ENCODE data around the gene CD74. TPM values are rescaled to one million over a fixed set of nuclear protein-coding genes. Genes with fewer than 3 reads are reported as not detected.

CD74 gene
- total and polyA plus RNA-seq, 2 of the 8 experiments (the other 6 are each of a cell fraction or from before 2014, with no cell fraction given), result 45.9 to 61.0 TPM

DNA sequence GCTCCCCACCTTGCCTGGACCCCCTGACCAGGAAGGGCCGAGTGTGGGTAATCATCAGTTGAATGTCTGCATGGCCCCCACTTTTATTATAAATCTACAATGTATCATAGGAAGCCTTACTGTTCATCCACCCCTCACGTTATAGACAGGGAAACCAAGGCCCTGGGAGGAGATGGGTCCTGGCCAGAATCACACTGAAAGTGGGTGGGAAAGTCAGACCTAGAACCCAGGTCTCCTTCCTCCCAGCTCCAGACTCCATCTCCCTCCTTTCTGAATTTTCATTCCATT is 17.1 kb downstream of the CD74 start:
- H3K4me1 ChIP-seq (replicated peaks in 1 of 4; ENCODE audit: control insufficient read depth in 3 of 4, insufficient read depth in 4 of 4, low read length in 3 of 4), result no peaks in the 10 kb centered on the region
- FAIRE-seq (no peak), DNase-seq (ENCODE audit: low read depth in 1 of 2, low spot score in 2 of 2) (no peak)
- H4K8ac ChIP-seq (ENCODE audit: extremely low read depth, insufficient read depth, low read length), result no peak overlapping the region
- H3K4ac ChIP-seq (replicated peaks; ENCODE audit: insufficient read length, low read depth, low read length), result no peak overlapping the region
- H3K27ac ChIP-seq (ENCODE audit: low read depth, low read length), result no peak overlapping the region
- ChIA-PET CTCF (ENCODE audit: partially characterized antibody) (interaction anchor here (0.6 to 16.9 kb wide), 10 partner anchors 10 to 170 kb away, joined by 3 to 274 read pairs (median 4); no protein-coding TSS in a partner anchor), POLR2A (ENCODE audit: partially characterized antibody) (interaction anchor here (5.5 to 19.1 kb wide), 2 partner anchors 10 to 23 kb away, joined by 31 to 455 read pairs; partner anchors contain the start of gene TCOF1)
- no peak overlapping the region for H4K5ac ChIP-seq (ENCODE audit: insufficient read length, low read depth, low read length)
- H2BK5ac ChIP-seq (ENCODE audit: low read depth, low read length), result no peak overlapping the region
- no peak overlapping the region for H3K14ac ChIP-seq (ENCODE audit: insufficient read length)
- H3K9ac ChIP-seq (replicated peaks in 1 of 4; ENCODE audit: extremely low read depth in 1 of 4, low read depth in 3 of 4, low read length in 3 of 4), result no peak overlapping the region
- no peak overlapping the region for H3K4me2 ChIP-seq (ENCODE audit: insufficient read depth in 1 of 2, low read depth in 2 of 2, low read length in 2 of 2)
- H3K4me3 ChIP-seq (ENCODE audit: extremely low read depth in 1 of 4, insufficient read depth in 2 of 4, low read depth in 3 of 4, low read length in 4 of 4), result no peak overlapping the region
- H3K56ac ChIP-seq (replicated peaks; ENCODE audit: insufficient read length, low read depth, low read length), result no peak overlapping the region
- no peaks in the 10 kb centered on the region for H3K9me3 ChIP-seq (ENCODE audit: insufficient read depth in 2 of 2, low read depth in 1 of 2, low read length in 1 of 2)
- no peaks in the 10 kb centered on the region for H3K79me1 ChIP-seq (ENCODE audit: low read depth, low read length)
- H4K91ac ChIP-seq (replicated peaks; ENCODE audit: insufficient read length, low read length), result no peak overlapping the region
- H3K27me3 ChIP-seq (replicated peaks in 1 of 4; ENCODE audit: control insufficient read depth in 3 of 4, extremely low read depth in 1 of 4, insufficient read depth in 3 of 4, low read length in 3 of 4), result no peaks in the 10 kb centered on the region
- 100% methylated on average over 2 of the region's 2 CpGs; no CpG with 5 or more reads in 1 of the 2 experiments for WGBS, 2 experiments (ENCODE audit: extremely low coverage in 1 of 2, insufficient coverage in 1 of 2, insufficient read length in 1 of 2, insufficient replicate concordance in 2 of 2, low coverage in 1 of 2, low lambda C conversion rate in 2 of 2, missing lambda C conversion rate in 1 of 2)
- no peaks in the 10 kb centered on the region for H3K79me2 ChIP-seq (ENCODE audit: control insufficient read depth in 1 of 2, insufficient read depth in 2 of 2, low read length in 2 of 2)
- no peak overlapping the region for H2AK5ac ChIP-seq (ENCODE audit: low read depth, low read length)
- no peaks in the 10 kb centered on the region for H3K23me2 ChIP-seq (ENCODE audit: low read depth, low read length)
- no peak overlapping the region for H2AFZ ChIP-seq (ENCODE audit: low read length)
- no peak overlapping the region for H2BK12ac ChIP-seq (ENCODE audit: low read depth, low read length)
- H3K18ac ChIP-seq (ENCODE audit: extremely low read depth, low read length), result no peak overlapping the region
- no peak overlapping the region for H3K23ac ChIP-seq (ENCODE audit: insufficient read length)
- peaks cover 58 to 94% (median 88%) of the 10 kb centered on the region in 4 experiments for H3K36me3 ChIP-seq (ENCODE audit: control insufficient read depth in 2 of 4, insufficient read depth in 4 of 4, low read length in 3 of 4)
- H4K20me1 ChIP-seq (replicated peaks in 1 of 2; ENCODE audit: control insufficient read depth in 1 of 2, insufficient read depth in 2 of 2, low read length in 2 of 2), result peaks cover 2 to 7% of the 10 kb centered on the region in 2 experiments
- no peak overlapping the region for H2BK120ac ChIP-seq (replicated peaks; ENCODE audit: low read depth, low read length)
- no peak overlapping the region for H2BK20ac ChIP-seq (ENCODE audit: low read length)
- H2BK15ac ChIP-seq (ENCODE audit: low read length), result no peak overlapping the region
- TF ChIP-seq ASH2L (IDR thresholded peaks at IDR 0.05; ENCODE audit: low read length) (no peak), NANOG (IDR thresholded peaks at IDR 0.05; ENCODE audit: insufficient read depth, low read depth, low read length, poor library complexity, severe bottlenecking) (no peak), YY1 (IDR thresholded peaks at IDR 0.05; ENCODE audit: low read depth, low read length) (no peak), TAF1 (IDR thresholded peaks at IDR 0.05; ENCODE audit: low read depth, low read length) (no peak), JUN (IDR thresholded peaks at IDR 0.05; ENCODE audit: low read depth, low read length) (no peak), KDM1A (IDR thresholded peaks at IDR 0.05; ENCODE audit: borderline replicate concordance, low read length) (no peak), BRCA1 (IDR thresholded peaks at IDR 0.05; ENCODE audit: low read depth, low read length) (no peak), TCF12 (IDR thresholded peaks at IDR 0.05; ENCODE audit: low read depth, low read length) (no peak), FOSL1 (IDR thresholded peaks at IDR 0.05; ENCODE audit: insufficient read depth, low read depth, low read length) (no peak), BCL11A (IDR thresholded peaks at IDR 0.05; ENCODE audit: low read depth in 2 of 2, low read length in 2 of 2) (no peak)
- TF ChIP-seq, protein P1, sequence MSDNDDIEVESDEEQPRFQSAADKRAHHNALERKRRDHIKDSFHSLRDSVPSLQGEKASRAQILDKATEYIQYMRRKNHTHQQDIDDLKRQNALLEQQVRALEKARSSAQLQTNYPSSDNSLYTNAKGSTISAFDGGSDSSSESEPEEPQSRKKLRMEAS (IDR thresholded peaks at IDR 0.05), result no peak
- TF ChIP-seq, protein P2, sequence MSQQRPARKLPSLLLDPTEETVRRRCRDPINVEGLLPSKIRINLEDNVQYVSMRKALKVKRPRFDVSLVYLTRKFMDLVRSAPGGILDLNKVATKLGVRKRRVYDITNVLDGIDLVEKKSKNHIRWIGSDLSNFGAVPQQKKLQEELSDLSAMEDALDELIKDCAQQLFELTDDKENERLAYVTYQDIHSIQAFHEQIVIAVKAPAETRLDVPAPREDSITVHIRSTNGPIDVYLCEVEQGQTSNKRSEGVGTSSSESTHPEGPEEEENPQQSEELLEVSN (IDR thresholded peaks at IDR 0.05), result no peak
